HG03571 (cell line): ENCODE measurements around the gene MTNR1A.

Experiments
- ATAC-seq: cut with Tn5 transposase; IDR thresholded peaks from one replicate; pipeline ENCODE4 v1.9.1; 2021; ENCODE audit not compliant: unreplicated experiment

MTNR1A gene

DNA sequence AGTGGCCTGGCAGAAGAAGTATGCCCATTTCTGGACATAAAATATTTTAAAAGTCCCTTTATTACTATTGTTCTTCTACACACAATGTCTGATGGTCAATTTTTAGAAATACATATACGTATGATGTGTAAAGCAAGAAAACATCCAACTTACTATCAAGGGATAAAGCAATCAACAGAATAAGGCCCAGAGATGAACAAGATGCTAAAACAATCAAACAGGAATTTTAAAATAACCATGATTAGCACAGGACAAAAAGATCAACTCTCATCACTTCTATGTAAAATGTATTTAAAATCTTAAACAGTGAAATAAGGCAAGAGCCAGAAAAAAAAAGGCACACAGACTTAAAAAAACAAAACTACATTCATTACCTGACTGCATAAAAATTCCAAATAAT, 60.9 kb downstream of the MTNR1A start:
- no peak for ATAC-seq

DNA sequence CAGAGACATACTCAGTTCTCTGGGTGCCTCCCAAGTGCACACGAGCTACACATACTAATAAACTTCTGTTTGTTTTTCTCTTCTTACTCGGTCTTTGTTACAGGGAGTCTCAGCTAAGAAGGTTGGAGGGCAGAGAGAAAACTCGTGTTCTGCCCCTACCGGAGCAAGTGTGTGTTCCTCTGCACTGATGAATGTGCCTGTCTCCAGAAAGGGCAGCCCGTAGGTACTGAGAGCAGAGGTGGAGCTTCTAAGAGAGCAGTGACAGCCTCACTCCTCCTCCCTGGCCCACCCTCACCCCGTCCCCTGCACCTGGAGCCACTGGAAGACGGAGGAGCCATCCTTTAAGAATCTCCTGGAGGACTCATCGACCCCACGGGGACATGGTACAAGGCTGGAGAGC, 67.6 kb downstream of the MTNR1A start:
- ATAC-seq: no peak

DNA sequence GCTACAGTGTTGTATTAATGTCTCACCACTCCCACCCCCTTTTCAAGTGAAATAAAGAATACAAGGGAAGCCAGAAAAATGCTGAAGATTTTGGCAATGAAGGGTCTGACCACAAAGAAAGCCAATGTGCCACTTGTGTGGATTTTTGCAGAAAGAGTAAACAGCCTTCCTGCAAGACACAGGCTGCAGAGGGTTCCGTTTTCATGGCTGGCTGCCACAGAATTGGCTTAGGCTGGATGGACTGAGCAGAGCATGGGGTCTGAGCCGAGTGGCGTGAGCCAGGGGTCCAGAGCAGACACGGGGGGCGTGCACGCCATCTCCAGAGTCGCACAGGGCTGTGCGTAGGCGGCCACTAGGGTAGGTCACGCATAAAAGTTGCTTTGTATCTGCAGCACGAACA, 69.2 kb downstream of the MTNR1A start:
- ATAC-seq: no peak

DNA sequence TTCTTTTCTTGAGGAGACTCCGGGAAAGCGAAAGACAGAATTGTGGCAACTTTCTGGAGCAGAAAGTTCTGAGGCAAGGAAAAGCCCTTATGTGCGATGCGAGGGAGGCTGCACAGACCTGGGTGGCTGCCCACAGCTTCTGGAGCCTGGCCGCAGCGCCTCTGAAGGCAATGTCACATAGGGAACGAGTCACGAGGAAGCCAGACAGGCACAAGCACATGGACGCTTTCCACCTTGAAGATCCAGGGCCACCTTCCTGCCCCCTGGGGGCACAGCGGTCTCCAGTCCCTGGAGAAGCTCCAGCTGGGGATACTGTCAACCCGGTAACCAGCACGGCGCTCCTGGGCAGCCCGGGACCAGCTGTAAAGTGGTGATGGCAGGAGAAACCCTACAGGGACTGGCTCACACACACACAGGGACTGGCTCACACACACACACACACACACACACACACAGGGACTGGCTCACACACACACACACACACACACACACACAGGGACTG, 69.8 kb downstream of the MTNR1A start:
- no peak for ATAC-seq

DNA sequence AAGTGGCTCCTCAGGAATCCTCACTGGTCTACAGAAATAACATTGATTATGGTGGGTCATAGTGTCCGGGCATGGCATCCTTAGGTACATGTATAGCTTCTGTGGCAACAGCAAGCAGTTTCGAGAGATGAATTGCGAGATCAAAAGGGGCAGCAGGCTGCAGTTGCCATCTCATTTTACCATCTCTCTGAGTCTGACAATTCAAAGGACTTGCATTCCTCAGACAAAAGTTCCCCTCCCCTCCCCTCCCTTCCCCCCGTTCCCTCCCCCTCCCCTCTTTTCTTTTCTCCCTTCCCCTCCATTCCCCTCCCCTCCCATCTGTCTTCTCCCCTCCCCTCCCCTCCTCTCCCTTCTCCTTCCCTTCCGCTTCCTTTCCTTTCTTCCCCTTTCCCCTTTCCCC, 70.2 kb downstream of the MTNR1A start:
- ATAC-seq: no peak

DNA sequence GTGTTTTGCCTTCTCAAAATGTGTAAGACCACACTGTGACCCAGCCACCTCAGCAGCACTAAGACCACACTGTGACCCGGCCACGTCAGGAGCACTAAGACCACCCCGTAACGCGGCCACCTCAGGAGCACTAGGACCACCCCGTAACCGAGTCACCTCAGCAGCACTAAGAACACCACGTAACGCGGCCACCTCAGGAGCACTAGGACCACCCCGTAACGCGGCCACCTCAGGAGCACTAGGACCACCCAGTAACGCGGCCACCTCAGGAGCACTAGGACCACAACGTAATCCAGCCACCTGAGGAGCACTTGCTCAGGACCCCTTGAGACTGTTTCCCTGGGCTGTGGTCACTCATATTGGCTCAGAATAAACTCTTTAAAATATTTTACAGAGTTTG, 71.7 kb downstream of the MTNR1A start:
- no peak for ATAC-seq
